T-helper 22 cell (primary cell): ENCODE measurements around the gene ASIC5.

Experiments
- DNase-seq: peaks from one replicate; pipeline ENCODE4 v3.0.0-alpha.2; 2020; ENCODE audit warnings: low read depth

Gene ASIC5

GRCh38 chr4:155881555-155881954 lies 15.5 kb upstream of the ASIC5 start:
- no peak for DNase-seq

- no peak for DNase-seq
Measured at GRCh38 chr4:155879767-155880166, 13.7 kb upstream of the ASIC5 start.

DNA sequence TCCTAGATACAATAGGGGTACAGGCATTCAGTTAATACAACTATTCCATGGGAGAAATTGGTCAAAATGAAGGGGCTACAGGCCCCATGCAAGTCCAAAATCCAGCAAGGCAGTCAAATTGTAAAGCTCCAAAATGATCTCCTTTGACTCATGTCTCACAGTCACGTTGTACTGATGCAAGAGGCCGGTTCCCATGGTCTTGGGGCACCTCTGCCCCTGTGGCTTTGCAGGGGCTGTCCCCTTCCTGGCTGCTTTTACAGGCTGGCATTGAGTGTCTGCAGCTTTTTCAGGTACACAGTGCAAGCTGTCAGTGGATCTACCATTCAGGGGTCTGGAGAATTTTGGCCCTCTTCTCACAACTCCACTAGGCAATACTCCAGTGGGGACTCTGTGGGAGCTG lies 12.5 kb upstream of the ASIC5 start:
- no peak for DNase-seq

DNA sequence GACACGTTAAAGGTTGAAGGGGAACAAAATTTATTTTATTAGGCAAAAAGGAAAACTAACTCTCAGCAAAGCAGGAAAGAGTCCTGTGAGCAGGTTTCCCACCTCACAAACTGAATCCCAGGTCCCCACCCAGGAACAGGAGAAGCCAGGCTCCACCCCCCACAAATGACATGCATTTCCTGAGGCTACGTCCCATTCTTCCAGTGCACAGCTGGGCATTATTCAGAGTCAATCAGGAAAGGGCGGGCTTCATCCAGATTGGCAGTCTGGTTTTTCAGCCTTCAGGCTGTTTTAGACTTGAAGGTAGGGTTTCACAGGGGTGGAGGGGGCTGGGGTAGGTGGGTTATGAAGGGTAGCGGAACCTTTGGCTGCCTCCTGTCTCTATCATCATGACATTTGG lies 11.9 kb upstream of the ASIC5 start:
- DNase-seq: no peak

DNA sequence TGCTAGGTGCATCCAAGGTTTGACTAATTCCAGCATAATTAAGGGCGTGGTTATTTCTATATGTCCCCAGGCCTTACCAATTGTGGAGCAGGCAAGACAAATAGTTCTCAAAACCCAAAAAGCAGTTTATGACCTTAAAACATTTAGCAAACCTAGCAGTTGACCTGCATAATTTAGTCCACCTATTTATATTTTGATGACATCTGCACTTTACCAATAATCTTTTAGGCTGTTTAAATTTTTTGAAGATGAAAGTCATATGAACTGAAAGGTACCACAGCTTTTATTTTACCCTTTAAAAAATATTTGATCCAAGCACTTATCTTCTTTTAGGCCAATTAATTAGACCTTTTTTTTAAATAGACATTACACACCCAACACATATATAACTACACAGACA lies 9.8 kb upstream of the ASIC5 start:
- DNase-seq: no peak

DNA sequence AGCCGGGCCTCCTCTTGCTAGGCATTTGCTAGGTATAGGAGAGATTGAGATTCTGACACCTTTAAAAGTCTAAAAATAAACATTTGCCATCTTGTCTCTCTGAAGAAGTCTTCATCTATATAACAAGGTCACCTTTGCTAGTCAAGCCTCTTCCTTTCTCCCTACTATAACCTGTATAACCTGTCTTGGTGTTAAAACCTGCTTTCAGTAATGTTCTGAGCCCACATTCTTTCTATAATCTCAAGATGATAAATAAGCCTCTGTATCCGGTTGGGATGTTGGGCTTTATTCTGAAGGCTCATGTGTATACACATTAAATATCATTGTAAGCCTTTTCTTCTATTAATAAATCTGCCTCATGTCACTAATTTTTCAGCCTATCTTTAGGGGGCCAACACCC lies 10.2 kb downstream of the ASIC5 start:
- DNase-seq: no peak

GRCh38 chr4:155854582-155855226 lies 11.4 kb downstream of the ASIC5 start:
- DNase-seq: no peak

DNA sequence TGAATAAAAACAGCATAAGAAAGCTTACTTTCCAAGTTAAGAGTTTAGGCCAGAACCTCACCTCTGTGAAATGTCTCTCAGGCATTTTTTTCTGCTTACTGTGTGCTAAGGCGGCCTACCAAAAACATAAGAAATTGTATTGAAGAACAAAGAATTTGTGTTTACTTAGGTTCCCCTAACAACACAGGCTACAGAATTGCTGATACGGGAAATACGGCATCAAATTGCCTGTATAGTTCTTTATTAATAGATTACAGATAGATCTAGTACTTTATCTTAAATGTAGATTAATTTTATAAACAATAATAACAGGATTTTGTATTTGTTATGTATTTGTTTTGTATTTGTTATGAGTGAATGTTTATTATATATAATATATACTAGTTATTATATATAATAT lies 12.9 kb downstream of the ASIC5 start:
- DNase-seq: no peak

- no peak for DNase-seq
Measured at GRCh38 chr4:155849042-155849441, 17.0 kb downstream of the ASIC5 start.

GRCh38 chr4:155846929-155847328 lies 19.1 kb downstream of the ASIC5 start:
- no peak for DNase-seq

DNA sequence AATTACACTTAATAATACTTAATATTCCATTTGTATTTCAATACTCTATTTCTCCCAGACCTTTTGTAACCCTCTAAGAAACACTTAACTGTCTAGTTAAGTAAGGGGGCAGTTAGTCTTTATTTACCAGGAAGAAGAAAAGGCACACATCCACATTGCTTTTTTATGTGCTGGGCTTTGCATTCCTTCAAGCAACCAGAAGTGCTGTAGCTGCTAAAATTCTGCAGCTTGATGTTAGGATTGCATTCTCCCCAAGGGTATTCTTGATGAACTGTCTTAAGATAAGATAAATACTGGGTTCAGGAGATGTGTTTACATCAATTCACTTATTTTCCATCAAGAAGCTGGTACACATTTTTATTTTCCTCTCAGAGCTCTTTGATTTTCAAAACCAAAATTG lies 24.0 kb downstream of the ASIC5 start:
- no peak for DNase-seq

DNA sequence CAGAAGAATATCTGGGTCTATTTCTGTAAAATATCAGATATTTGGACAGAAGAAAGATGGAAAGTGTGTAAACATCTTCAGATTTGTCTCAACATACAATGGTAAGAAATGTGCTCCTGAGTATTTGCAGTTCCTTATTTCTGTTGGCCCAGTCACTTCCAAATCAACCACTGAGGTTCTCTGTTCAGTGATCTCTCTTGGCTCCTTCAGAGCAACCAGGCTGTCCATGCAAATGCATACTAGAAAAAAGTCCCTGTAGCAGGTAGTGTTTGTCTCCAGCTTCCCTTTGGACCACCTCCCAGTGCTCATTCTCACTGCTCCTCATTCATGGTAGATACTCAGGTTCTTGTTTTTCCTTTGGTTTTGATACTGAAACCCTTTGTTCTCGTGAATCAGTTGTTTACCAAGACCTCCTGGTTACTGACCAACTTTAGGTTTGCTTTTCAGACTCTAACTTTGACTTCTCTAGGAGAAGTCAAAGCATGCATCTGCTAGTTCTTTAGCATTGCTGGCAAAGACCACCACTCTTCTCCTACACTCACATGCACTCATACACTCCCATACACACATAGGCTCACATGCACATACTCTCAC lies 28.8 kb downstream of the ASIC5 start:
- no peak for DNase-seq

GRCh38 chr4:155832664-155833063 lies 33.4 kb downstream of the ASIC5 start:
- no peak for DNase-seq

DNA sequence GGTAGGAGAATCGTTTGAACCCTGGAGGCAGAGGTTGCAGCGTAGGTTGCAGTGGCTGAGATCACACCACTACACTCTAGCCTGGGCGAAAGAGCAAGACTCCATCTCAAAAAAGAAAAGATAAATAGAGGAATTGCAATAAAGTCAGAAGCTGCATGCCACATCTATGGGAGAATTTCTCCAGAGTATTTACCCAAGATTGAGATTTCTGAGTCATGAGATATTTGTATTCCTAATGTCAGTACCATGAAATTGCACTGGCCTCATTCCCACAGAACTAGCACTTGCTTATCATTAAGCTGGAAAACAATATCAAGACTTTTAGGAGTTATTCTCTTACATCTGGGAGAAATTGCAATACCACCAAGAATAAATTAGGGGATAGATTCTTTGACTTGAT lies 37.4 kb downstream of the ASIC5 start:
- no peak for DNase-seq

DNA sequence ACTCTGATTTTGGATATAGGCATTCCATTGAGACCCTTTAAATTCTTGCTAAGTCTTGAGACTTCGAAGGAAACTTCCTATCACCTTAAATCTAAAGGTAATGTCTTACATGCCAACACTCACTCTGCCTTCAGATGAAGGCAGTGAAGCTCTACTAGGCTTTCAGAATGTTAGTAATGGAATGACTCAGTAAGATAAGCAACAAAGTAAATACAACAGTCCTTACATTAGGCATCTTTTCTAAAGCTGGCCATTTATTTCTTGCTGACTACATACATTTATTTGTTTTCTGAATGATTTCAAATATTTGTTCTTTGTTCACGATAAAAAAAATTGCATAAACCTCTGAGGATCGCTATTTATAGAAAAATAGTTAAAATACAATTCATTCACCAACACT lies 43.5 kb downstream of the ASIC5 start:
- no peak for DNase-seq

- no peak for DNase-seq
Measured at GRCh38 chr4:155820887-155821518, 45.1 kb downstream of the ASIC5 start.

DNA sequence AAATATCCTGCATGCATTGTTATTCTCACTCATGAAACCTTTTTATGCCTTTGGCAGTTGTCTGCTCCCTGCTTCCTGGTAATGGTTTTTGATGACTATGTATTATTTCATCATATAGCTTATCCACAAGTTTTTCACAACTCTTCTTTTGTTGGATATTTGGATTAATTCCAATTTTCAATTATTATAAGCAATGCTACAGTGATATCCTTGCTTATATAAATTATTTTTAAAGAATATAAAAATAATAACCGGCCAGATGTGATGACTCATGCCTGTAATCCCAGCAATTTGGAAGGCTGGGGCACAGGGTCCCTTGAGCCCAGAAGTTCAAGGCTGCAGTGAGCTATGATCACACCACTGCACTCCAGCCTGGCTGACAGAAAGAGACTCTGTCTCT lies 47.0 kb downstream of the ASIC5 start:
- no peak for DNase-seq

DNA sequence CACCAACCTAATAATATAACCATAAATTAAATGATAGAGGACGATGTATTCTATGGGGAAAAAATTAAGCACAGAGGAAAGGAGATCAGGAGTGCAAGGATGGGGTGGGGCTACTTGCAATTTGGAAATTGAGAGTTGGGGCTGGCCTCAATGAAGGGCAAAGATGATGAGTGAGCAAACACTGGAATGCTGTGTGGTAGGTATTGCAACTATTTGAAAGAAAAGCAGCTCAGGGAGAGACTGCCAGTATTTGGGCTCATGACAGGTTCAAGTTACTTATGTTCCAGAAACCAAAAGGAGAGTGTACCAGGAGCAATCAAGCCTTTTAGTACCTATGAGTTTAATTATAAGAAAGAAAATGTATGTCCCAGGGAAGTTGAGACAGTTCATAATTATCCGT lies 47.4 kb downstream of the ASIC5 start:
- DNase-seq: no peak

DNA sequence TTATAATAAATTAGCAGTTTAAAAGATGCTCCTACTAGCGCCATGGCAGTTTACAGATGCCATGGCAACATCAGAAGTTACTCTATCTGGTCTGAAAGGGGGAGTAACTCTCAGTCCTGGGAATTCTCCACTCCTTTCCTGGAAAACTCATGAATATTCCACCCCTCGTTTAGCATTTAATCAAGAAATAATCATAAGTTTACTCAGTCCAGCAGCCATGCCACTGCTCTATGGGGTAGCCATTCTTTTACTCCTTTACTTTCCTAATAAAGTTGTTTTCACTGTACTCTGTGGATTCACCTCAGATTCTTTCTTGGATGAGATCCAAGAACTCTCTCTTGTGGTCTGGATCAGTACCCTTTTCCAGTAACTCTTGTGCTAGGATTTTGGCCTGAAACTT lies 55.0 kb downstream of the ASIC5 start:
- no peak for DNase-seq

- no peak for DNase-seq
Measured at GRCh38 chr4:155809835-155810234, 56.2 kb downstream of the ASIC5 start.

DNA sequence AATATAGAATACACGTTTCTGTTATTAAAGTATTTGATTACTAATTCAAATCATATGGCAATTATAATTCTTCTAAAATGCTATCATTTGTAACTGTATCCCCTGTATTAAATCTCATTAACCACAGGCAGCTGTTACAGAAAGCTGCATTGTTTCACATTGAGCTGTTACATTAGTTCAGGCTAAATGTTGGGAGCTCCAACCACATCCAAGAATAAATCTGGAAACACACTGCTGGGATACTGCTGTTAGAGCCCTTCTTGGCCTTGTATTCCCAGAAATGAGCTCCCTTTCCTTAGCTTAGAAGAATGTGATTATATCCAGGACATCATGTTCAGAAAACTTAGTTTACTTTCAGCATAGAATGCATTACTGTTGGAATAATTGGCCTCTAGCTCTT lies 59.1 kb downstream of the ASIC5 start:
- DNase-seq: no peak

- DNase-seq: no peak
Measured at GRCh38 chr4:155805016-155805415, 61.1 kb downstream of the ASIC5 start.

GRCh38 chr4:155802190-155802959 lies 63.7 kb downstream of the ASIC5 start:
- no peak for DNase-seq
